ENCODE results near the gene C11orf68.
"Not testable (repeated sequence)": the region's sequence is repeated elsewhere in the genome, so short reads cannot be mapped to it uniquely, and the experiment has no call there.

The C11orf68 gene

DNA sequence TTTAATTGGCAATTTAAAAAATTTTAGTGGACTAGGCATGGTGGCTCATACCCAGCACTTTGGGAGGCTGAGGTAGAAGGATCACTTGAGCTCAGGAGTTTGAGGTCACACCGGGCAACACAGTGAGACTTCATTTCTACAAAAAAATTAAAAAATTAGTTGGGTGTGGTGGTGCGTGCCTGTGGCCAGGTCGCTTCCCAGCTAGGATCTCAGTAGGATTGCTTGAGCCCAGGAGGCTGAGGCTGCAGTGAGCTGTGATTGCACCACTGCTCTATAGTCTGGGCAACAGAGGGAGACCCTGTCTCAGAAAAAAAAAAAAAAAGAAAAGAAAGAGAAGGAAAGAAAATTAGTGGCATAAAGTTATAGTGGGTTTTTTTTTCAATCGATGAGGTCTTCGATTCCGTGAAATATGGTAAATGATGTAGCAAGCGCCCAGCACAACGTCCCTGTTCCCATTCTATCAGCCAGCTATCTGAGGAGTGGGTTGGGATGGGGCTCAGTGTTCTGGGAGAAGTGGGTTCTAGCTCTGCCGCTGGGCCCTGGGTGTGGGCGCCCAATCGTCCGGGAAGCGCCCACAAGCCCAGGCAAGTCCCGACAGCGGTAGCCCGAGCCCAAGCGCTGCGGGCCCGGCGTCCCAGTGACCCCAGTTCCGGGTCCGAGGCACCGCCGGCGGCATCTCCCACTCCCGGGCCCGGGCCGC lies 20.1 kb downstream of the C11orf68 start:
- no peak for DNase-seq (ENCODE audit: low read depth)
- TF ChIP-seq, protein P1, sequence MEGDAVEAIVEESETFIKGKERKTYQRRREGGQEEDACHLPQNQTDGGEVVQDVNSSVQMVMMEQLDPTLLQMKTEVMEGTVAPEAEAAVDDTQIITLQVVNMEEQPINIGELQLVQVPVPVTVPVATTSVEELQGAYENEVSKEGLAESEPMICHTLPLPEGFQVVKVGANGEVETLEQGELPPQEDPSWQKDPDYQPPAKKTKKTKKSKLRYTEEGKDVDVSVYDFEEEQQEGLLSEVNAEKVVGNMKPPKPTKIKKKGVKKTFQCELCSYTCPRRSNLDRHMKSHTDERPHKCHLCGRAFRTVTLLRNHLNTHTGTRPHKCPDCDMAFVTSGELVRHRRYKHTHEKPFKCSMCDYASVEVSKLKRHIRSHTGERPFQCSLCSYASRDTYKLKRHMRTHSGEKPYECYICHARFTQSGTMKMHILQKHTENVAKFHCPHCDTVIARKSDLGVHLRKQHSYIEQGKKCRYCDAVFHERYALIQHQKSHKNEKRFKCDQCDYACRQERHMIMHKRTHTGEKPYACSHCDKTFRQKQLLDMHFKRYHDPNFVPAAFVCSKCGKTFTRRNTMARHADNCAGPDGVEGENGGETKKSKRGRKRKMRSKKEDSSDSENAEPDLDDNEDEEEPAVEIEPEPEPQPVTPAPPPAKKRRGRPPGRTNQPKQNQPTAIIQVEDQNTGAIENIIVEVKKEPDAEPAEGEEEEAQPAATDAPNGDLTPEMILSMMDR (IDR thresholded peaks at IDR 0.05; ENCODE audit: control insufficient read depth, extremely low read depth, insufficient read depth), result no peak
- H3K4me3 ChIP-seq (ENCODE audit: low read depth, low read length), result no peak overlapping the region

GRCh38 chr11:65897020-65897471 lies 21.8 kb downstream of the C11orf68 start:
- H3K4me3 ChIP-seq (ENCODE audit: low read depth, low read length), result no peak overlapping the region
- DNase-seq (ENCODE audit: low read depth), result no peak
- TF ChIP-seq, protein P1 (IDR thresholded peaks at IDR 0.05; ENCODE audit: control insufficient read depth, extremely low read depth, insufficient read depth), result no peak

- no peak for DNase-seq (ENCODE audit: low read depth)
- no peak overlapping the region for H3K4me3 ChIP-seq (ENCODE audit: low read depth, low read length)
- TF ChIP-seq, protein P1 (IDR thresholded peaks at IDR 0.05; ENCODE audit: control insufficient read depth, extremely low read depth, insufficient read depth), result no peak
These were observed 22.5 kb downstream of the C11orf68 start for GRCh38 chr11:65896034-65896999.

DNA sequence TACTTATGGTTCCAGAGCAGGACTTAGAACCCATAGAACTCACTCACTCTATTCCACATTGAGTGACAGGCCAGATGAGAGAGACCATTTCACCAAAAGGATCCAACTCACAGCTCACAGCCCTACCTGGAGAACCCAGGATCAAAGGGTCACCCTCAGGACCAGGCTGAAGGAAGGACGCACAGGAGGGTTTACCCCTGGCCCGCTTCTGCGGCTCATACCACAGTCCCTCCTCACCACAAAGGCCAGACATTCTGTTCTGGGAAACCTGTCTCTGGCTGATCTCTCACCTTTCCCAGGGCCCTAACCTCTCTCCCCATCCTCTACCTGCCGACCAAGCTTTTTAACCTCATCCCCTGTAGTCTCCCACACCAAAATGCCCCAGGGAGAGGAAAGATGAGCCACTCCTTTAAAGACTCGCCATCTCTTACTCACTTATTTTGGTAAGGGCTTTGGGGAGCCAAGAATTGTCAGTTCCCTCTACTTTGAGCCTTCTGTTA lies 23.3 kb downstream of the C11orf68 start:
- TF ChIP-seq, protein P1 (IDR thresholded peaks at IDR 0.05; ENCODE audit: control insufficient read depth, extremely low read depth, insufficient read depth), result no peak
- DNase-seq (ENCODE audit: low read depth), result no peak
- H3K4me3 ChIP-seq (ENCODE audit: low read depth, low read length), result no peak overlapping the region

DNA sequence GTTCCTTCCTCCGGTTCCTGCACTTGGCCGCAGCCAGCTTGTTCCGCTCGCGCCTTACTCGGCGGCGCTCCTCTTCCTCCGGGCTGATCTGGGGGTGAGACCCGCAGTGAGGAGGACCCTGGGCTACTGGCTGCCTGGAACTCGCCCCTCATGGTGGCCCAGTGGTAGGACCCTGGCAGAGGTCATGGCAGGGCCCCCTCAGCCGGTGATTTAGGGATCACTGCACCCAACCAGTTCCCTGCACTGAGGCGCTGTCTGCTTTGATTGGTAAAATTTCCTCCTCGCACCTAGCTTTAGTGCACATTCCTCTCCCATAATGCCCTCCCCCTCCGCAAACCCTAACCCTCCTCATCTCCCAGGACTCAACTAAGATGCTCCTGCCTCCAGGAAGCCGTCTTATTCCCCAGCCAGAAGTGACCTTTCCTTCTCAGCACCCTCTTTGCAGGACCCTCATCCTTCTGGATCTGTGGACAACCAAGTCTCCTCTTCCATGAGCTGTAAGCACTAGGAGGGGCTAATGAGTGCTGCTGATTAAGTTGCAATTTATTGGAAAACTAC lies 24.7 kb downstream of the C11orf68 start:
- H3K4me3 ChIP-seq (ENCODE audit: low read depth, low read length), result no peak overlapping the region
- TF ChIP-seq, protein P1 (IDR thresholded peaks at IDR 0.05; ENCODE audit: control insufficient read depth, extremely low read depth, insufficient read depth), result no peak
- DNase-seq (ENCODE audit: low read depth), result no peak

- H3K4me3 ChIP-seq (ENCODE audit: low read depth, low read length), result no peak overlapping the region
- TF ChIP-seq, protein P1 (IDR thresholded peaks at IDR 0.05; ENCODE audit: control insufficient read depth, extremely low read depth, insufficient read depth), result no peak
- no peak for DNase-seq (ENCODE audit: low read depth)
These were observed 26.1 kb downstream of the C11orf68 start for GRCh38 chr11:65892661-65893317.

DNA sequence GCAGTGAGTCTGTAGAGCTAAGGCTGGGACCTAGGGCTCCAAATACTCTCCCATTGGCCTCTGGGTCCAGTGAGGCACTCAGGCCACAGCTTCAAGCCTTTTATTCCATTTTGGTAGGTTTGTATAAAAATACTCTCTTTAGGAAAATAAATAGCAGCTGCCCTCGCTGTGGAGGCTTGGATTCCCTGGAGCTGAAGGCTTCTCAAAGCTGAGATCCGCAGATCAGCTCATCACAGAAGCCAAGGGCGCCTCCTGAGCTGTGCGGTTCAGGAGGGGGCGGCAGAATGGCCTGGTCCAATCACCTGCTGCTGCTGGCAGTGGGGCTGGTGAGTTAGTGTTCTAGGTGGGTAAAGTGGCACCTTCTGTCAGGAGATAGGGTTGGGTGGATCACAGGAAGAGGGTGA lies 26.7 kb downstream of the C11orf68 start:
- H3K4me3 ChIP-seq (ENCODE audit: low read depth, low read length), result peak overlapping the region; percentile 60; the same call in 1 of the 2 replicates
- not testable (repeated sequence) for DNase-seq (ENCODE audit: low read depth)
